Activated CD4-positive, alpha-beta T cell treated with anti-CD3 and anti-CD28 coated beads, Interleukin-2, amount 50 U/mL, for 4 hours (primary cell): ENCODE data around the gene GPR153.

Source experiments
- DNase-seq, 2 experiments: peaks; one replicate each; pipeline ENCODE4 v3.0.0-alpha.2; 2020

The GPR153 gene

DNA sequence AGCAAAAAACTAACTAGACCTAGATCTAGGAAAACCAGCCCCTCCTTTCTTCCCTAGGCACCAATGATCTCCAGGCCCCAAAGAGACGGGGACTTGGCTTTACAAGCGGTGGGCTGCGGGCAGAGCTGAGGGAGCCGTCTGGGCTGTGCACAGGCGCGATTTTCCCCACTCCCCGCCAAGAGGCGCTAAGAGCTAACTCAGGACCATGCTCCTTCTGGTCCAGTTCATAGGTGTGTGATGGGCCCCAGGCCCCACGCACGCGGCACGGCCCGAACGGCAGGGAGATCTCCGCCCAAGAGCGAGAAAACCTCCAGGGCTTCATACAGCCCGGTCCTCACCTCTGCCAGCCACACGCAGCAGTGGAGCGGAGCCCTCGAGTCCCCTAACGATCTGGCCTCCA is 7.5 kb upstream of the GPR153 start:
- DNase-seq: no peak

DNA sequence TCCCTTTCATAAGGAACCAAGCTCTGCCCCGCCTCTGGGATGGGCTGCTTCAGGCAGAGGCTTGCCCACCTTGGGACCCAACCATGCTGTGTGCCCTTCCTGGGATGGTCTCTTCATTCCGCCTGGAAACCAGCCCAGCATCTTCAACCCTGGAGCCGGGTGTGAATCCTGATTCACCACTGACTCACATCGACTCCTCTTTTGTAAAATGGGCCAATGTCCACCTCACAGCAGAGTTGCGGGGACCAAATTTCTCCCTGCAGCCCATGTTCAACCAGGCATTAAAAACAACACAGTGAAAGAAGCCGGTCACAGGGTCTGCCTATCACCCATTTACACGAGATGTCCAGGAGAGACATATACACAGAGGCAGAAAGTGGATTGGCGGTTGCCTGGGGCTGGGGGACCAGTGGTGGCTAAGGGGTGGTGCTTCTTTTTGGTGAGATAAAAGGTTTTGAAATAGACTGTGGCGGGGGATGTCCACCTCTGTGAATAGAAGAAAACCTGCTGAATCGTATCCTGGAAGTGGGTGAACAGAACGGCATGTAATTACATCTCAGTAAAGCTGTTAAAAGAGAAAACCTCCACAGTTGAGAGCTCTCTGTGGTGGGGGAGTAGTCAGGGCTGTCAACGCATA is 6.9 kb upstream of the GPR153 start:
- no peak for DNase-seq

DNA sequence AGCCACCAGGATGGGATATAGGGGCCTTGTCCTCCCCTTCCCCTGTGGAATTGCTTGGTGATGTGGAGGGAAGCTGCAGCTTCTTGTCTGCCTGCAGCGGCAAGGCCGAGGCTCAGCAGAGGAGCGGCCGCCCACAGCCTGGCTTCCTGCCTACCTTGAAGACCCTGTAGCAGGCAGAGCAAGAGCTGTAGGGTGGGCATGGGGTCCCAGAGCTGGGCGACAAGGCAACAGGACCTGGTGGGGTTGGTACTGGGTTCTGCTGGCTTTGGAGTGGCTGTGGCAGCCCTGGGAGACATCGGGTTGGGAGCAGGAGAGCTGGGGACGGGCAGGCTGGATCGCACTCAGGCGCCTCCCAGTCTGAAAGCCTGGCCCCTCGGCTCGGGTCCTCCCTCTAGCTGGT is 5.7 kb upstream of the GPR153 start:
- DNase-seq: no peak

DNA sequence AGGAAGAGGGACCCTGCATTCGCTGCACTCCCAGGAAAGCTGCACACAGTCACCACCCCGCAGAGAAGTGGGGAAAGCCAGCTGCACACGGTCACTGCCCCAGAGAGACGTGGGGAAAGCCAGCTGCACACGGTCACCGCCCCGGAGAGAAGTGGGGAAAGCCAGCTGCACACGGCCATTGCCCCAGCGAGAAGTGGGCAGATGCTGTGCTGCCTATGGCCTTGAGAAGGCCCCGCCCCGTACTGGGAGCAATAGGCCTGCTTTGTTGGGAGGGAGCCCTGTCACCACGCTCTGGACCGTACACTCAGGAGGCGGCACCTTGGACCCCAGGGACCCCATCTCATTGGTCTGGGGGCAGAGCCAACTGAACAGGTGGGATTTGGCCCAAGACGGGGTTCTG is 4.3 kb upstream of the GPR153 start:
- no peak for DNase-seq

DNA sequence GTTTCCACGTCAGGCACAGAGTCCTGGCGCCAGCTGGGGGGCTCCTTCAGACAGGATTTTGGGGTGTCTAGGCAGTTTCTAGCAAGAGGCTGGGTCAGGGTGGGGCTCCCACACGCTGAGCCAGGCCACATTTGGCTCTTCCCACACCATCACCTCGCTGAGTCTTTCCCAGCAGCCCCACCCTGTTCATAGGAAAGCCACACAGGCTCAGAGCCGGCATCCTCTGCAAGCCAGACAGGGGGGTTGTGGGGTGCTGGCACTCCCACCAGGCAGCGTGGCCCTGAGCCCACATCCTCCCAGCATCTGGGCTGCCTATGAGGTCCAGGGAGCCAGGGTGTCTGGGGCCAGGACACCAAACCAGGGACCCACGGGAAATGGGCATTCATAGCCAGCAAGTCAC is 2.8 kb upstream of the GPR153 start:
- DNase-seq: no peak

DNA sequence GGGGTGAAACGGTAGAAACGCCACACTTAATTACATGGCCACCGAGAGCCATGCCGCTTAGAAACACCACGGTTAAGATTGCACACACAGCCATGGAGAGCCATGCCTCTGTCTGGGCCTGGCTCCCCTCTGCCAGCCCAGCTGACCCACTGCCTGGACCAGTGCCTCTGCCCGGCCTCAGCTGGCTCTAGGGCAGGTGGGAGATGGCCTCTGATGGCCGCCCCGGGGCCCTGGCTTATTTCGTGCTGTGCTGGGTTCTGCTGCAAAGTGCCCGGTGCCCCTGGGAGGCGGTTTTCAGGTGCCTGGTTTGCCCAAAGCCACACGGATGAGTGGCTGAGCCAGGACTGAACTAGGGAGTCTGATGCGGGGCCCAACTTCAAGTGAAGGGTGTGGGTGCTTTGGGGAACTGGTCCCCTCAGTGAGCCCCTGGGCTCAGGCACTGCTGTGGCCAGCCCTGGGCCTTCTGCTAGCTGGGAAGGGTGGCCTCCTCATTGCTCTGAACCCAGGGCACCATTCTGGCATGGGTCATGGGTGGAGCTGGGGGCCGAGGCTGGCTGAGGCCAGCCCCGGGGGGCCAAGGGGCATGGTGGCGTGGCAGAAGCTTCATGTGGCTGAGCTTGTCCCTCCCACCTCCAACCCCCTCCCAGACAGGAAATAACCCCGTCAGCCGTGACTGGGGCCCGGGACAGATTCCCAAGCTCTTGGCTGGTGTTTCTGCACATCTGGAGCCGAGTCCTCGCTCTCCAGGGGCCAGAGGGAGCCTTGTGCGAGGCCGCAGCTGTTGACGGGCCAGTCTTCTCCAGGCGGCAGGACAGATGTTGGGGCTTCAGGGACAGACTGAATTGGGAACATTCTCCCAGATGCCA is 1.9 kb upstream of the GPR153 start:
- DNase-seq: no peak

DNA sequence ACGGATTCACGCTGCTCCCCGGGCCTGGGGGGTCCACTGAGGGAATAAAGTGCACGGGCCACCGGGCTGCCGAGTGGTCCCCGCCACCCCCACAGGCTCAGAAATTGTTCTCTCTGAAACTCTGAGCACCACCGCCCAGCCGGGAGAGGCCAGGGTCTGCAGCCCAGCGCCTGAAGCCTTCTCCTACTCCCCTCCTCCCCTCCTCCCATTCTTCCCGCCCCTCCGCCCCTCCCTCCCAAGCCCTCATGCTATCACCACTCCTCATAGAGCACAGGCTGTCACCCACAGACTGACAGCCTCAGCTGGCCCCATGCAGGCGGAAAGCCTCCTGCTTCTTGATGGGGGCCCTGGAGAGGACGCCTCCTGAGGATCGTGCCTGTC is 707 bp upstream of the GPR153 start:
- no peak for DNase-seq

DNA sequence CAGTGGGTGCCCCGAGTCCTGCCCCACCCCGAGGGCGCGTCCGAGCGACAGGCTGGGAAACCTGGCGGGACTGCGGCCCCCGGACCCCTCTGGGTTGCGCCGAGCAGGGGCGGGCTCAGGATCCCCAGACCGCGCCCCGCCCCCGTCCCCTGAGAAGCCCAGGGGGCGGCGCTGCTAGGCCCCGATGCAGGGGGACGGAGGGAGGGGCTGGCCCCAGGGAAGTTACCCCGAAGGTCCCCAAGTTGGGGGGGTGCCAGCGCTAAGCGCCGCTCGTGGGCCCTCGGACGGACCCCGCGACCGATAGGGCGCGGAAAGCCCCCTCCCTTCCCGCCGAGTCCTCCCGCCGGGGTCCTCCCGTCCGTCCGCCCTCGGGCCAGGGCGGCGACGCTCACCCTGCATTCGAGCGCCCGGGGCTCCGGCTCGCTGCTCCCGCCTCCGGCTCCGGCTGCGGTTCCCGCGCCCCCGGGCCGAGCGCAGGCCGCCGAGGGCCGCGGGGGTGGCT is 414 bp downstream of the GPR153 start:
- DNase-seq: no peak

DNA sequence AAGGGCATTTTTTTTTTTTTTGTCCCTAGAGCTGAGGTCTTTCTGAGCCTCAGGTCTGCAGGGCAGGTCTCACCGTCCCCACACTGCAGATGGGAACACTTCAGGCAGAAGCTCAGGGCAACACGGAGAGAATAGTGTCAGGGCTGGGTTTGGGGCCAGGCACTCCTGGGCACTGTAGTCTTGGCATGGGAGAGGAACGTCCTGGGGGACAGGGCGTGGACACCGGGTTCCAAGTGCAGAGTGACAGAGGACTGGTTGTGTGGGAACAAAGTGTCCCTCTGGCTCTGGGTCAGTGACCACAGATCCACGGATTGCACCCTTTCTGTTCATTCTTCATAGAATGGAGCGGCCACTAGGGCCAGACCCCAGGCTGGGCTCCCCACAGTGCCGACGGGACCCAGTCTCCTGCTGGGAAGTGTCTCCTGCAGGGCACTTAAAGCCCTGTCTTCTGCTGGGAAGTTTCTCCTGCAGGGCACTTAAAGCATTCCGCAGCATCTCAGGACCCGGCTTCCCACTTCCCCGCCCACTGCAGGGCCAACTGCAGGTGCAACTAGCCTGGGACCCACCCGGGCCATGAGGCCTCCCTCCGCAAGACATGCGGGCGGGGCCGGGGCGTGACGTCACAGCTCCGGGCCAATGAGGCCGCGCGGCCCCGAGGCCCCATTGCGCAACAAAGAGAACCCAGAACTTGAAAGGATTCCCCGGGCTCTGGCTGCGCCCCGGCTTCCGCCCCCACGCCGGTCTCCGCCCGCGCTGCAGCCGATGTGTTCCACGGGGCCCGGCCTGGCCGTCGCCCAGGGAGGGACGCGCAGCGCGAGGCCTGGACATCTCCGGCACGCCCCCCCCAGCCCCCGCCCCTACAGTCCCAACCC is 1.2 kb downstream of the GPR153 start:
- peak; percentile 65 to 71 for DNase-seq

DNA sequence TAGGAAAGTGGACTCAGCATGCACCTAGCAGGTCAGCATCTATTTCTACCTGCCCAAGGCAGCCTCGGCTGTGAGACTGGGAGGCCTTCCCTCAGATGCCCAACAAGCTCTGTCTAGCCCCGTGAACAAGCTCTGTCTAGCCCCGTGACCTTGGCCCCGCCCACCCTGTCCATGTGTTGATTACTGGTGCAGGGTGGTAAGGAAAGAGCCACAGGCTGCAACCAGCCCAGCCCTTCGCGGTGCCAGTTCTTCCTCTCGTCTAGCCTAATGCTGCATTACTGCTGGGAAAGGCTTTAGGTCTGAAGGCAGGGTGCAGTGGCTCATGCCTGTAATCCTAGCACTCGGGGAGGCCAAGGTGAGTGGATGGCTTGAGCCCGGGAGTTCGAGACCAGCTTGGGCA is 2.2 kb downstream of the GPR153 start:
- no peak for DNase-seq

DNA sequence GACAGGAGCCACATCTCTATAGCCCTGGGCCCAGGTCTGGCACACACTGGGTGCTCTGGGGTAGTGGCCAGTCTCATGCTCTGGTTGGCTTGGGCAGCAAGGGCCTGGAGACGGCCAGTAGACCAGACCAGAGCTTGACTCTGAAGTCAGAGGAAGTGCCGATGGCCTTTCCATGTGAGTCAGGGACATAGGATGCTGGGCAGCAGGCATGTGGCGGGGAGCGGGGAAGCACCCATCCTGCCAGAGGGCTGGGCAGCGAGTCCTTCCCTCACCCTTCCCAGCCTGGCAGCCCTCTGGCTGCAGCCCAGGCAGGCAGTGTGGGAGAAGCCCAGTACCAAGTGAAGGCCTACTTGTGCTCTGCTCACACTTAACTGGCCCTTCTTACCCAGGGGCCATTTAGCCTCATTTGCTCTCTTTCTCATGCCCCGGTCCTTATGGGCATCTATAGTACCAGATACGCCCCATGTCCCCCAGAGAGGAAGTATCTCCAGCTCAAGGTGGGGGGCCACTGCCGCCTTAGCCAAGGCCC is 3.3 kb downstream of the GPR153 start:
- no peak for DNase-seq

DNA sequence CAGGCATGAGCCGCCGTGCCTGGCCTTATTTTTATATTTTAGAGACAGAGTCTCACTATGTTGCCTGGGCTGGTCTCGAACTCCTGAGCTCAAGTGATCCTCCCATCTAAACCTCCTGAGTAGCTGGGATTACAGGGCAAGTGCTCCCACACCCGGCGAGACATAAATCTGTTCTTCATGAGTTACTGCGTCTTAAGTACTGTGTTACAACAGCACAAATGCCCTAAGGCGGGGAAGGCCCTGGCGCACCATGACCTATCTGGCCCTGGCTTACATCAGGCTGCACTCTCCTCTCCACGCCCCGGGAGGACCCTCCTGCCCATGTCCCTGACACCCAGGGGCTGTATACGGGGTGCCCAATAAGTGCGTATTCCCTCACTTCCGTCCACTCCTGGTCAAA is 4.3 kb downstream of the GPR153 start:
- DNase-seq: no peak

DNA sequence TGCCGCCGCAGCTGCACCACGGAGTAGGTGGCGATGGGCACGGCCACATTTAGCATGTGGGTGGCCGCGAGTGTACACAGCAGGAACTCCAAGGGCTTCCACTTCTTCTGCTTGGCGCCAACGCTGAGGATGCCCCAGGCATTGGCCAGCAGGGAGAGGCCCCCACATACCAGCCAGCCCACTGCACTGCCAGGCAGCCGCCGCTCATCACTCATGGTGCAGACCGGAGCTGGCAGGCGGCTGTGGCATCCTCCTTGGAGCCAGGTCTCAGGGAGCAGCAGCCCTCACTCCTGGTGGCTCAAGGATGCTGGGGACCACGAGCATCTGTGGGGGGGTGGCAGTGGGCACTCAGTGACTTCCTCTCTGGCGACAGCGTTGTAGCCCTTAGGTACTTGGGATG is 6.2 kb downstream of the GPR153 start:
- no peak for DNase-seq

DNA sequence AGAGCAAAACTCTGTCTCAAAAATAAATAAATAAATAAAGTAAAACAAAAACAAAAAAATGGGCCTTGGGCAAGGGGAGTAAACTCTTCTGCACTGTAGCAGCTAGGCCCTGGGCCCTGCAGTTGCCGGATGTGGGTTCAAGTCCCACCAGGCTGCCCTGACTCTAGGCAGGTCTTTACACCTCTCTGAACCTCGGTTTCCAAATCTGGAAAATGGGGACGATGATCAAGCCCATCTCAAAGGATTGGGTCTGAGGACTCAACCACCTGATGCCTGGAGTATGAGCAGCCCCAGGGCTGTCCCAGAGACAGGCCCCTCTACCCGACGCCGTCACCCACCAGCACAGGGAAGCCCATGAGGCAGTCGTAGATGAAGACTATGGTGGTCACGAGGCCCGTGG is 7.5 kb downstream of the GPR153 start:
- DNase-seq: no peak

DNA sequence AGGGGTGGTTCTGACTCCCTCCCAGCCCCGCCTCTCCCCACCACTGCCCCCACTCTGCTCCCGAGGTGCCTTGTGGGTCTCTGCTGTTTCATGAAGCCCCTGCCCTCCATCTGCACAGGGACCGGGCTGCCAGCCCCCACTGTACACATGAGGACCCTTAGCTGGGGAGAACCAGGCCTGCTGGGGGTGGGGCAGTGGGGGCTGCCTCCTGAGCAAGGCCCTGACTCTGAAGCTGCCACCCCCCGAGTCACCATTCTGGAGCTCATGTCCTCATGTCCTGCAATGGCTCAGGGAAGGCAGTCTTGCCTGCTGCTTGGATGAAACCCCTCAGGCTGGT is 8.6 kb downstream of the GPR153 start:
- no peak for DNase-seq

DNA sequence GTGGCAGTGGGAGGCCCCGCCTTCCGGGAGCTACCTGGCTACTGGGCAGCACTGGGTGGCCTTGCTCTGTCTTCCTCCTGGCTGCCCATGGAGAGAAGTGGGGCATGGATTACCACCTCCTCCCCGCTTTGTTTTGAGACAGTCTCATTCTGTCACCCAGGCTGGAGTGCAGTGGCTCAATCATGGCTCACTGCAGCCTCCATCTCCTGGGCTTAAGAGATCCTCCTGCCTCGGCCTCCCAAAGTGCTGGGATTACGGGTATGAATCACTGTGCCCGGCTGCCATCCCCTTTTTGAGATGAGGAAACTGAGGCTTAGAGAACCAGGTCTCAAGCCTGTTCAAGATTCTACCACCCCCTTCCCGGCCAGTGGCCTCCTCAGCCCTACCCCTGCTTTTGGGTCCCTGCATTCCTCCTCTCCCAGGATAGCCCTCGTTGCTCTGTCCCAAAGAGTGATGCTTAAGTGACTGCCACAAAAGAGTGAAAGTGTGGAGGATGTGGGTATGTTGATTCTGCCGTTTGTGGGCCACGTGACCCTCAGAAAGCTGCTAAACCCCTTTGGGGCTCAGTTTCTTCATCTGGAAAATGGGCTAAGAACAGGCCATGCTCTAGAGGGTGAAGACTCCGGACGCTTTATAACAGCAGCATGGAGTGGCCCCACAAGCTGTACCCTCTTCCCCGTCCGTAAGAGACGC is 9.1 kb downstream of the GPR153 start:
- no peak for DNase-seq

DNA sequence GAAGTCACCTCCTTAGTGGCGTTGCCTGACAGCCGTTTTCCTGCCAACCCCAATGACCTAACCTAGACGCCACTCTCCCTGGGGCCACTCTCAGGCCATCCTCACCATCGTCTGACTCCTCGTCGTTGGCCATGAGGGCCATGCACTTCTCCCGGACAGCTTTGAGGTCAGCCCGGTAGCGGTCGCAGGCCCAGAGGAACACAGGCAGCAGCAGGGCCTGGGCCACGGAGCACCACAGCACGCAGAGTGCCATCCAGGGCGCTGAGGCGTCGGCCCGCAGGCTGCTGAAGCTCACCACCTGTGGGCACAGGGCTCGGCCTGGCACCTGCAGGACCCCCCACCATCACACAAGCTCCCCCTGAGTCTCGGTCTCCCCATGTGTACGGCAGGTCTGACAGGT is 9.7 kb downstream of the GPR153 start:
- DNase-seq: no peak

DNA sequence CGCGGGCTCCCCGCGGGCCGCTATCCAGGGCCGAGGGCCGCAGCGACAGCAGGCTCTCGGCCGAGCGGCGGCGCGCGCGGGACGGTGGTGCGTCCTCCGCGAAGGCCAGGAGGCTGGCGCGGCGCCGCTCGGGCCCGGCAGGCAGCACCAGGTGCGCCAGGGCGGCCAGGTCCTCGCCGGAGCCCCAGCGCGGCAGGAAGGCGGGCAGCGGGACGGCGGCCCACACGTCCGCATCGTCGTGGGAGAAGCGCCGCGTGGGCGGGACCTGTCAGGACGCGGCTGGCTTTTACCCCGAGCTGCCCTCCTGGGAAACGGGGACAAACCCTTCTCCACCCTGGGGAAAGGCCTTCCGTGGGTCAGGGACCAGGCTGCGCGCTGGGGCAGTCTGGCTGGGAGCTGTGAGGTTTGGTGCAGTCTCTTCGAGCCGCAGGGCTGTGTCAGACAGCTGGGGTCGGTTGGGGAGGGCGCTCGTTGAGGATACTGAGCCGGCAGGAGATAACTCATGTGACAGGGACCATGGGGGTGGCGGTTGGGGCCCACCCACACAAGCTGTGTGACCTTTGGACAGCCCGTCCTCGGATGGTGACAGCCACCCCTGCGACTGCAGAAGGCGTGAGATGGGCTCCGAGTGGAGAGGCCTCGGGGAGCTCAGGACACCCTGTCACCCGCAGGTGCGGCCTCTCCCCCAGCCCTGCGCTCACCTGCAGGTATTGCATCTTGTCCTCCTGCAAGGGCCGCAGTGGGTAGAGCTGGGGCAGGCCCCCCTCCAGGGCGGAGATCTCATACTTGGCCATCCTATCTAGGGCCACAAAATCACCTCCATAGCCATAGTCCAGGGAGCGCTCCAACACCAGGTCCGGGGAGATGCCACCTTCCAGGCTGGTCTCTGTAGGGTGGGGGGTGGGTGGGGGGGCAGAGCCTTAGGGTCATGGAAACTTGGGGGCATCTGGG is 10.9 kb downstream of the GPR153 start:
- no peak for DNase-seq

DNA sequence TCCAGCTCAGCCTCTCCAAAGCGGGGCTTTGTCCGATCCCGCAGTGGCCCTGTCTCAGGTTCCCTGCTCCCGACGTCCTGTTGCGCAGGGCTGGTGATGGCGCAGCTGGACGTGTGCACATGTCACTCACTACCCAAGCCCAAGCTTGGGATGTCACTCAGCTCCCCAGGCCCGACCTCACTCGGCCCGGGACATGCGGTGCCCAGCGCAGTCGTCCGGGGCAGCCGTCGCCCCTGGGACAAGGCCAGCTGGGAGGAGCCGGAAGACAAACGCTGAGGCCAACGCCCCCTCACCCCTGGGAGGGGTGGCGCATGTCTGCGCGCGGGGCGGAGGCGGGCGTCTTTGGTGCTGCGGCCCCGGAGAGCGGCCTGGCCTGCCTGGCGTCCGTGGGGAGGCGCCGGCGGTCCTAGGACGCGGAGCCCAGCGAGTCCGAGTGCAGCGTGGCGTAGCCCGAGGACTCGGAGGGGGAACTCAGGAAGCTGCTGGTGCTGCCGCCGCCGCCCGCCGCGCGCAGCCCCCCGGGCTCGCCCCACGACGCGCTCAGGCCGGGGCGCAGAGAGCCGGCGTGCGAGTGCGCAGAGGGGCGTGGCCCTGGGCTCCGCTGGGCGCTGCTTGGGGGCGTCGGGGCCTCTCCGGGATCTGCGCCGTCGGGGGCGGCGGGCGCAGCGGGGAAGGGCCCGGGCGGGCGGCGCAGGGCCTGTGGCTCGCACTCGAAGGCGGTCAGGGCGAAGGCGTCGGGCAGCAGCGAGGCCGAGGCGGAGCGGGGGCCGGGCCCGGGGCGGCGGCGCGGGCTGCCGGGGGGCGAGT is 11.8 kb downstream of the GPR153 start:
- DNase-seq: no peak

DNA sequence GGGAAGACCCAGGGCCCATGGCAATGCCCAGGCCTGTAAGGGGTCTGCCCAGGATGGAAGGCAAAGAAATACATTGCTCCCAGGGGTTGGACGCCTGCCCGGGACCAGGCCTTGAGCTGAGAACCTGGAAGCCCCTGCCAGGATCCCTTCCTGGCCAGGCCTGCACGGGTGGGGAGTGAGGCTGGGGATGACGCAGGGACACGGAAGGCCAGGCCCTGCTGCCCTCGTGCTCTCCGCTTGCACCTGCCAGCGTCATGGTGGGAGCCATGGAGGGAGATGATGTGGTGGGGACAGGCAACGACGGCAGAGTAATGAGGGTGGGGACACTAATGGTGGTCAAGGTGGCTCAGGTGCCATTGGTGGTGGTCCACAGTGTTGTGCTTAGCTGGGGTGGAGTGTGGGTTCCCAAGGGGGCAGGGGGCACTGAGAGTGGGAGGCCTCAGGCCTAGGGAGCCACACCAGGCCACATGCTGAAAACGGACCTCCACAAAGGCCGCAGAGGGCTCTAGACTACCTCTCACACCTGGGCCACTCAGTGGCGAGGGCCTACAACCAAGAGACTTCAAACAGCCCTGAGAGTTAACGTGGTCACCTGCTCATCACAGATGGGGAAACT is 12.6 kb downstream of the GPR153 start:
- no peak for DNase-seq
